ENCODE measurements around the gene PITPNB. TPM values are rescaled to one million over a fixed set of nuclear protein-coding genes. Genes with fewer than 3 reads are reported as not detected.

PITPNB gene
- total and polyA plus RNA-seq, 8 donors: 51.1 to 79.3 (median 71.2) TPM

GRCh38 chr22:27802346-27803073 is 116.5 kb downstream of the PITPNB start:
- TF ChIP-seq CTCF (IDR thresholded peaks at IDR 0.05): no peak
- Histone ChIP-seq H3K9me3 (no peaks in the 10 kb centered on the region), H3K27ac (peak overlapping the region; percentile 80 to 81), H3K4me3 (peak overlapping the region; percentile 65 to 69), H3K27me3 (peaks cover 22 to 77% of the 10 kb centered on the region in 2 donors), H3K36me3 (peaks cover 0 to 3% of the 10 kb centered on the region in 2 donors), H3K4me1 (peaks cover 8 to 41% of the 10 kb centered on the region in 2 donors)
- DNase-seq (no peak), ATAC-seq (no peak)
- intact Hi-C loops (cut with DNase I): loop anchor here in 1 of 2 donors (10.0 kb wide), 1 partner anchor 398 kb away; no protein-coding TSS in a partner anchor

Small RNAs within 50 kb of the gene (microRNA-seq; reads per million reads assigned to microRNA genes)
- gene MIR3199-1 (0 reads per million in 2 donors), gene MIR3199-2 (0 reads per million in 2 donors)

Other genes with a start within 250 kb of the PITPNB start
- 1 to 10 TPM; 5.1 to 7.4 TPM for gene MN1, start 117.5 kb downstream of the PITPNB start, total RNA-seq
- 1 to 10 TPM; 1.9 to 3.6 (median 2.8) TPM for gene MN1, start 117.5 kb downstream of the PITPNB start, polyA plus RNA-seq (ENCODE audit: insufficient read length in 6 of 6)

Measured in left lung (tissue), 10 donors.